SK-N-MC (cell line): ENCODE results near the gene IQGAP3.

Experiments used
- EZH2 ChIP-seq: fragments of 200-600 bp; sonication (generic); IDR thresholded peaks from one replicate; pipeline ENCODE4 v1.6.1; 2017; ENCODE audit warnings: antibody characterized with exemption
- POLR2AphosphoS5 ChIP-seq: IDR thresholded peaks from 2 replicates; pipeline ENCODE4 v1.6.1; 2012; ENCODE audit warnings: mild to moderate bottlenecking, low read depth, low read length, borderline replicate concordance

GRCh38 chr1:156497078-156497742 lies 75.2 kb downstream of the IQGAP3 start:
- TF ChIP-seq EZH2 (no peak), POLR2AphosphoS5 (no peak)
